Activated T-helper 1 cell treated with anti-CD3 and anti-CD28 coated beads, Interleukin-12 subunit alpha, Interleukin-12 subunit beta, Interleukin-2, Interleukin-4 antibody, amounts not matched to agents 30 ng/mL and 10 ng/mL and 1 ng/mL, durations not matched to agents 14 hours and 24 hours and 36 hours (primary cell): ENCODE measurements around the gene MYH16. TPM values are rescaled to one million over a fixed set of nuclear protein-coding genes. Genes with fewer than 3 reads are reported as not detected.

Source experiments
- DNase-seq: peaks from one replicate; pipeline ENCODE4 v3.0.0; 2021; ENCODE audit warnings: low spot score
- H3K27ac Mint-ChIP-seq: one replicate; pipeline ENCODE4 v1.8.0; 2021; ENCODE audit warnings: mild to moderate bottlenecking, mixed read lengths
- H3K27me3 Mint-ChIP-seq: one replicate; pipeline ENCODE4 v1.8.0; 2022; ENCODE audit warnings: mild to moderate bottlenecking, moderate library complexity, mixed read lengths; ENCODE audit not compliant: insufficient read depth
- H3K36me3 Mint-ChIP-seq: one replicate; pipeline ENCODE4 v1.8.0; 2021; ENCODE audit warnings: low read depth, mixed read lengths
- H3K4me1 Mint-ChIP-seq: one replicate; pipeline ENCODE4 v1.8.0; 2021; ENCODE audit warnings: low read depth, mixed read lengths
- H3K4me3 Mint-ChIP-seq: one replicate; pipeline ENCODE4 v1.8.0; 2021; ENCODE audit warnings: mild to moderate bottlenecking, moderate library complexity, mixed read lengths
- H3K9me3 Mint-ChIP-seq: one replicate; pipeline ENCODE4 v1.8.0; 2021; ENCODE audit warnings: mixed read lengths
- intact Hi-C: fragments of 100-400 bp; cut with micrococcal nuclease; formaldehyde crosslinking; loops from one replicate; pipeline ENCODE4 v1.15.1; 2024
- total RNA-seq: library from RNA; stranded (reverse); gene quantifications from 2 replicates; pipeline ENCODE4 v1.2.3, GENCODE V29; 2022

Gene MYH16
- total RNA-seq, 1 donor from 2014 or later = not detected

DNA sequence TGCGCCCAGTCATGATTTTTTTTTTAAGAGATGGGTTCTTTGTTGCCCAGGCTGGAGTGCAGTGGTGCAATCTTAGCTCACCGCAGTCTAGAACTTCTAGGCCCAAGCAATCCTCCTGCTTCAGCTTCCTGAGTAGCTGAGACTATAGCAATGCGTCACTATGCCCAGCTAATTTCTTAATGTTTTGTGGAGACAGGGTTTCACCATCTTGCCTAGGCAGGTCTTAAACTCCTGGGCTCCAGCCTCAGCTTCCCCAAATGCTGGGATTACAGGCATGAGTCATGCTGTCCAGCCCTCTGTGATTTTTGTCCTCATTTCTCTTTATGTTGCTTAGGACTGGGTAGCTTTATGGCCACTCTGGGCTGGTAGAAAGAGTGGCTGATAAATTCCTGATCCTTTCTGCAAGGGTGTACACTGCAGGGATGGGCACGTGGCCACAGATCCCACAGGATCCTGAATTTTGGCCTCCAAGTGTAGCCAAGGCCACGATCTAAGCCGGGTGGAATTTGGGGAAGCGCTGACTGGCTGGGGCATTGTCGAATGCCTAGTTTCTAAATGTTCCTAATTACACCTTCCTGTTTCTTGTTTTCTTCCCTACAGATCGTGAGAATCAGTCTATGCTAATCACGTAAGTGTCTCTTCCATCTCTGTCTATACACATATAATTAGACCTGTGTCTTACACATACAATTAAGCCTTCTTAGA, 24.1 kb upstream of the MYH16 start:
- Mint-ChIP-seq H3K36me3 (no peaks in the 10 kb centered on the region), H3K4me3 (no peak overlapping the region), H3K4me1 (no peaks in the 10 kb centered on the region), H3K27me3 (no peaks in the 10 kb centered on the region), H3K9me3 (no peaks in the 10 kb centered on the region), H3K27ac (no peak overlapping the region)
- DNase-seq = no peak
- intact Hi-C loops = no loop called here

DNA sequence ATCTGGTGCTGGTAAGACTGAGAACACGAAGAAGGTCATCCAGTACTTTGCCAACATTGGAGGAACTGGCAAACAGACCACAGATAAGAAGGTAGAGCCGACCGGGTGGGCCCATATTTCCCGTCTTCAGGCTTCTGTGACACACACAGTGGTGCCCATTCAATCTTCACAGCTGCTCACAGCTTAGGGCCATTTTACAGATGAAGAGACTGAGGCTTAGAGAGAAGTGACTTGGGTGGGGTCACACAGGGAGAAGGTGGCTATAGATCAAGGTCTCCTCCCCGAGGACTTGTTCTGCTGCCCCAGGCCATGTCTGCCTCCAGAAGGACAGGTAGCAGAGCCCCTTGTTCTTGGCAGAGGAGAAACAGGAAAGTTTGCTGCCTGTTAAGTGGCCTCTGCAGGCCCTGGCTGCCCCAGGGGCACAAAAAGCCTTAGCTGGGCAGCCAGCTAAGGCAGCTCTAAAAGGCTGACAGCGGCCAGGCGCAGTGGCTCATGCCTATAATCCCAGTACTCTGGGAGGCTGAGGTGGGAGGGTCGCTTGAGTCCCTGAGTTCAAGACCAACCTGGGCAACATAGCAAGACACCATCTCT, 22.6 kb upstream of the MYH16 start:
- no peak for DNase-seq
- H3K4me3 Mint-ChIP-seq = no peak overlapping the region
- H3K9me3 Mint-ChIP-seq = no peaks in the 10 kb centered on the region
- no peaks in the 10 kb centered on the region for H3K27me3 Mint-ChIP-seq
- no peak overlapping the region for H3K27ac Mint-ChIP-seq
- intact Hi-C loops = no loop called here
- H3K36me3 Mint-ChIP-seq = no peaks in the 10 kb centered on the region
- no peaks in the 10 kb centered on the region for H3K4me1 Mint-ChIP-seq

GRCh38 chr7:99252166-99252895, 20.3 kb upstream of the MYH16 start:
- no peak overlapping the region for H3K27ac Mint-ChIP-seq
- intact Hi-C loops = no loop called here
- H3K4me3 Mint-ChIP-seq = no peak overlapping the region
- H3K9me3 Mint-ChIP-seq = no peaks in the 10 kb centered on the region
- no peaks in the 10 kb centered on the region for H3K27me3 Mint-ChIP-seq
- no peak for DNase-seq
- no peaks in the 10 kb centered on the region for H3K4me1 Mint-ChIP-seq
- no peaks in the 10 kb centered on the region for H3K36me3 Mint-ChIP-seq

DNA sequence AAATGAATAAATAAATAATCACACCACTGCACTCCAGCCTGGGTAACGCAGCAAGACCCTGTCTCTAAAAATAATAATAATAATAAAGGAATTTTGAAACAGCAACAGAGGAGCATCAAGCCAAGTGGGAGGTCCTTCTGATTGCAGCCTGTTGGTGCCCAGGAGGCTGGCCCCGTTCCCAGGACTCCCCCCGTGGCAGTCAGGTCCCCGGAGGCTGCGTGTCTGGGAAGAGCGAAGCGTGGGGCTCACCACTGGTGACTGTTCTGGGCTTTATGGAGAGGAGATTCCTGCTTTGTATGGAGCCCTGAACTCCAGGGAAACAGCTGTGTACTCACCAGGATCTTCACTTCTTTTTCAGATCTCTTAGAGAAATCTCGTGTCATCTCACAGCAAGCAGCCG, 19.3 kb upstream of the MYH16 start:
- DNase-seq = no peak
- no peaks in the 10 kb centered on the region for H3K4me1 Mint-ChIP-seq
- H3K9me3 Mint-ChIP-seq = no peaks in the 10 kb centered on the region
- H3K27me3 Mint-ChIP-seq = peaks cover 3% of the 10 kb centered on the region
- no peaks in the 10 kb centered on the region for H3K36me3 Mint-ChIP-seq
- no peak overlapping the region for H3K27ac Mint-ChIP-seq
- no peak overlapping the region for H3K4me3 Mint-ChIP-seq
- intact Hi-C loops = no loop called here

- no peak overlapping the region for H3K4me3 Mint-ChIP-seq
- H3K9me3 Mint-ChIP-seq = no peaks in the 10 kb centered on the region
- H3K27ac Mint-ChIP-seq = no peak overlapping the region
- H3K27me3 Mint-ChIP-seq = peaks cover 3% of the 10 kb centered on the region
- no peaks in the 10 kb centered on the region for H3K36me3 Mint-ChIP-seq
- H3K4me1 Mint-ChIP-seq = no peaks in the 10 kb centered on the region
- DNase-seq = no peak
- intact Hi-C loops = no loop called here
These were observed 18.2 kb upstream of the MYH16 start for GRCh38 chr7:99254390-99254789.

DNA sequence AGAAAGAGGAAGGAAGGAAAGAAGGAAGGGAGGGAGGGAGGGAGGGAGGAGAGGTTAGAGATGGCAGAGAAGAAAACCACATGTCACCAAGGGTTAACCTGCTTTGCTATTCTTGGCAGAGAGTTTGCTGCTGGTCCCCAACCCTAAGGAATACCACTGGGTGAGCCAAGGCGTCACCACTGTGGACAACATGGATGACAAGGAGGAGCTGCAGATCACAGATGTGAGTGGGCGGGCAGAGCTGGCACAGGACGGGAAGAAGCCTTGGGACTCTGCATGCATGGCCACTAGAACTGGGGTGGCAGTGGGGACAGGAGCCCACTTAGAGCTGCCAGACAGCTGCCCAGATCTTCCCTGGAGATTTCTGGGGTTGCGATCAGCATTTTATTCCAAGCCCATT, 17.2 kb upstream of the MYH16 start:
- Mint-ChIP-seq H3K36me3 (no peaks in the 10 kb centered on the region), H3K27ac (no peak overlapping the region), H3K4me1 (no peaks in the 10 kb centered on the region), H3K27me3 (peaks cover 3% of the 10 kb centered on the region), H3K4me3 (no peak overlapping the region), H3K9me3 (no peaks in the 10 kb centered on the region)
- intact Hi-C loops = no loop called here
- DNase-seq = no peak

DNA sequence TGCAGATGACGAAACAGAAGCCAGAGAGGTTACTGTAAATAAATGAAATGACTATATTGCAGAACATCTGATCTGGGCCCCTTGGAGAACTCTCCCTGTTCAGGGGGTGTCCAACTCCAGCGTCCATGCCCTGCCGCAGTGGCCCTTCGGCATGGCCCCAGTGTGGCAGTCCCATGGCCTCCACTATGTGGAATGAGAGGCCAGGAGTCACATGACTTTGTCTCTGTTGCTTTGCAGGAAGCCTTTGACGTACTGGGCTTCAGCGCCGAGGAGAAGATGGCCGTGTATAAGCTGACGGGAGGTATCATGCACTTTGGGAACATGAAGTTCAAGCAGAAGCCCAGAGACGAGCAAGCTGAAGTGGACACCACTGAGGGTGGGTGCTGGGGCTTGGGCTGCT, 15.6 kb upstream of the MYH16 start:
- no peaks in the 10 kb centered on the region for H3K36me3 Mint-ChIP-seq
- peaks cover 6% of the 10 kb centered on the region for H3K27me3 Mint-ChIP-seq
- no peak overlapping the region for H3K27ac Mint-ChIP-seq
- H3K4me3 Mint-ChIP-seq = no peak overlapping the region
- H3K9me3 Mint-ChIP-seq = no peaks in the 10 kb centered on the region
- intact Hi-C loops = no loop called here
- no peak for DNase-seq
- no peaks in the 10 kb centered on the region for H3K4me1 Mint-ChIP-seq

GRCh38 chr7:99257675-99258074, 15.0 kb upstream of the MYH16 start:
- Mint-ChIP-seq H3K4me3 (no peak overlapping the region), H3K4me1 (no peaks in the 10 kb centered on the region), H3K36me3 (no peaks in the 10 kb centered on the region), H3K9me3 (no peaks in the 10 kb centered on the region), H3K27me3 (peaks cover 6% of the 10 kb centered on the region), H3K27ac (no peak overlapping the region)
- intact Hi-C loops = no loop called here
- DNase-seq = no peak

- Mint-ChIP-seq H3K36me3 (no peaks in the 10 kb centered on the region), H3K4me1 (no peaks in the 10 kb centered on the region), H3K4me3 (no peak overlapping the region), H3K27me3 (peaks cover 6% of the 10 kb centered on the region), H3K9me3 (no peaks in the 10 kb centered on the region), H3K27ac (no peak overlapping the region)
- intact Hi-C loops = no loop called here
- DNase-seq = no peak
These were observed 14.1 kb upstream of the MYH16 start for GRCh38 chr7:99258501-99258900.

DNA sequence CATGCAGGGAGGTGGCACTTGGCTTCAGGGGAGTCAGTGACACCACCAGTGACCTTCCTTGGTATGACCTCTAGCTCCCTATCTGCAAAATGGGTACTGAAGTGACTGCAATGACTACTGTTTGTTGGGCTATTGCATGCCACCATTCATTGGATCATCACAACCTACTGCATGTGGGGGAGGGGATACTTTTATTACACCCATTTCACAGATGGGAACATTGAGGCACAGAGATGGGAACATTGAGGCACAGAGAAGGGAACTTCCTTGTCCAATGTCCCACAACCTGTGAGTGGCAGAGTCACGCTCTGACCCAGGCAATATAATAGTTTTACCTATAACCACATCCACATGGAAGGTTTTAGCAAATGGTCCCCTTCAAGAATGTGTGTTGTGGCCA, 12.2 kb upstream of the MYH16 start:
- intact Hi-C loops = no loop called here
- Mint-ChIP-seq H3K9me3 (no peaks in the 10 kb centered on the region), H3K4me1 (no peaks in the 10 kb centered on the region), H3K27ac (no peak overlapping the region), H3K36me3 (no peaks in the 10 kb centered on the region), H3K27me3 (peaks cover 6% of the 10 kb centered on the region), H3K4me3 (no peak overlapping the region)
- no peak for DNase-seq

- Mint-ChIP-seq H3K27me3 (peaks cover 8% of the 10 kb centered on the region), H3K9me3 (peaks cover 3% of the 10 kb centered on the region), H3K27ac (no peak overlapping the region), H3K4me3 (no peak overlapping the region), H3K36me3 (no peaks in the 10 kb centered on the region), H3K4me1 (no peaks in the 10 kb centered on the region)
- no peak for DNase-seq
- intact Hi-C loops = no loop called here
These were observed 11.0 kb upstream of the MYH16 start for GRCh38 chr7:99261646-99262045.

GRCh38 chr7:99265848-99266480, 6.7 kb upstream of the MYH16 start:
- no peak overlapping the region for H3K27ac Mint-ChIP-seq
- no peaks in the 10 kb centered on the region for H3K4me1 Mint-ChIP-seq
- intact Hi-C loops = no loop called here
- peaks cover 5% of the 10 kb centered on the region for H3K27me3 Mint-ChIP-seq
- no peak for DNase-seq
- H3K4me3 Mint-ChIP-seq = no peak overlapping the region
- peaks cover 3% of the 10 kb centered on the region for H3K9me3 Mint-ChIP-seq
- H3K36me3 Mint-ChIP-seq = no peaks in the 10 kb centered on the region

DNA sequence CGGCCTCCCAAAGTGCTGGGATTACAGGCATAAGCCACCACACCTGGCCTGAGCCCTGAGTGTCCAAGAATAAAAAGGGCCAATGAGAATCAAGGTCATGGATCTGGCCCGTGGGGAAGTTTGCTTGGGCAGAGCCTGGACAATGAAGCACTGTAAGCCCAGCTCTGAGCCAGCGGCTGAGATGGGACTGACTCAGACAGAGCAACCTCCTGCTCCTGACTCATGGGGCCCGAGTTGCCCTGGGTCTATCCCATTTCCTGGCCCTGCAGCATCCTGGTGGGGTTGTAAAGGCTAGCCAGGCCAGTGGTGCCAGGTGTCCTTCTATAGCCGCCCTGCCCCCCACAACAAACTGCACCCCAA, 5.2 kb upstream of the MYH16 start:
- DNase-seq = no peak
- H3K27ac Mint-ChIP-seq = no peak overlapping the region
- no peak overlapping the region for H3K4me3 Mint-ChIP-seq
- intact Hi-C loops = no loop called here
- no peaks in the 10 kb centered on the region for H3K36me3 Mint-ChIP-seq
- no peaks in the 10 kb centered on the region for H3K4me1 Mint-ChIP-seq
- H3K27me3 Mint-ChIP-seq = peaks cover 2% of the 10 kb centered on the region
- peaks cover 3% of the 10 kb centered on the region for H3K9me3 Mint-ChIP-seq
